ENCODE measurements around the gene COLEC12.
"Not testable (repeated sequence)": the region's sequence is repeated elsewhere in the genome, so short reads cannot be mapped to it uniquely, and the experiment has no call there.

COLEC12 gene

GRCh38 chr18:420661-421246 is 79.7 kb downstream of the COLEC12 start:
- in situ Hi-C loops (cut with MboI; ENCODE audit: low pct_unique_long_range_greater_than_20kb, low sequenced_read_pairs) = no loop called here
- no peak for DNase-seq

DNA sequence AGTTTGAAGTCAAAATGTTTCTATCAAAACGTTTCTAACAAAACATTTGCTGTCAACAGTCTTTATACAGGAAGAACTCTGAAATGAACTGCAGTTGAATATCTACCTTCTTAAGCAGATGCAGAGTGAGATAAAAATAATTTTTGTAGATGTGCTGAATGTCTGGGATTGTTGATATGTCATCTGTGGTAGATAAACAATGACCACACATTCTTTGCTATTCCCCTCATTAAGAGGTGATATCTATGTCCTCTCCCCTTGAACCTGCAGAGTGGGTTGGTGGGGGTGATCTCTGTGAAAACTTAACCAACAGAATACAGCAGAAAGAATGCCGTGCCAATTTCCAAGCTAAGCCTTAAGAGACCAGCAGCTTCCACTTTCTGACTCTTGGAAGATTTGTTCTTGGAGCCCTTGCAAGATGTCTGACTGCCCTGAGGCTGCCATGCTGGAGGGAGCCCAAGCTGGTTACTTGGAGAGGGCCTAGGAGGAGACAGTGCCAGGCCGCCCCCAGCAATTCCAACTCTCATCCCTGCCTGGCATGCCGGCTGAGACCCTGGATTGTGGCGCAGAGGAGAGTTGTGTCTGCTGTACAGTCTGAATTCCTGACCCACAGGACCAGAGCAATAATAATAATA is 80.8 kb downstream of the COLEC12 start:
- in situ Hi-C loops (cut with MboI; ENCODE audit: low pct_unique_long_range_greater_than_20kb, low sequenced_read_pairs) = no loop called here
- no peak for DNase-seq

- no peak for DNase-seq
- in situ Hi-C loops (cut with MboI; ENCODE audit: low pct_unique_long_range_greater_than_20kb, low sequenced_read_pairs) = no loop called here
Observed at GRCh38 chr18:417495-417894, 83.0 kb downstream of the COLEC12 start.

DNA sequence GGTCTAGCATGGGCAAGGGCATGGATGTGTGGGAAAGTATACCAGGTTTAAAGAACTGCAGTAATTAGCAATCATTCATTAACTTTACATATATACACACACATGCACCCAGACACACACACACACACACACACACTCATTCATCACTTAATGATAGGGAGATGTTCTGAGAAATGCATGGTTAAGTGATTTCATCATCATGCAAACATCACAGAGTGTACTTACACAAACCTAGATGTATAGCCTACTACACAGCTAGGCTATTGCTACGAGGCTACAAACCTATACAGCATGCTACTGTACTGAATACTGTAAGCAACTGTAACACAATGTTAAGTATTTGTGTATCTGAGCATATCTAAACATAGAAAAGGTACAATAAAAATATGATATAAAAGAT is 83.6 kb downstream of the COLEC12 start:
- in situ Hi-C loops (cut with MboI; ENCODE audit: low pct_unique_long_range_greater_than_20kb, low sequenced_read_pairs) = no loop called here

GRCh38 chr18:415617-416612 is 84.6 kb downstream of the COLEC12 start:
- DNase-seq = no peak
- in situ Hi-C loops (cut with MboI; ENCODE audit: low pct_unique_long_range_greater_than_20kb, low sequenced_read_pairs) = no loop called here

More for the DNA sequence above, 83.6 kb downstream of the COLEC12 start:
- DNase-seq = no peak

DNA sequence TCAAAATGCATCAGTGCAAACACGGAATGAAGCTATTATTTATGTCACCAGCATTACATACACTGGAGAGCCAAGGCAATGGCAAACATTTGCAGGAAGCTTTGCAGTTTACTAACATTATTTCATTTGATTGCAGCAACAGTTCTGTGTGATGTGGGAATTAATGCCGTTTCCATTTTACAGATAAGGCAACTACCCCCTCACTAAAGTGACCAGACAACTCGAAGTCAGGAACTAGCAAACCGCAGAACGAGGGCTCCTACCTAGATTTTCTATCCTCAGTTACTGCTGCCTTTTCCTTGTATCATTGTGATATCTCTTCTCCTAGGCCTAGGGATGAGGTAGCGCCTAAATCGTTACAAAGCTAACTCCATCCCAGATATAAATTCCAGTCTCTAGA is 85.5 kb downstream of the COLEC12 start:
- in situ Hi-C loops (cut with MboI; ENCODE audit: low pct_unique_long_range_greater_than_20kb, low sequenced_read_pairs) = no loop called here
- DNase-seq = no peak

- DNase-seq = no peak
- in situ Hi-C loops (cut with MboI; ENCODE audit: low pct_unique_long_range_greater_than_20kb, low sequenced_read_pairs) = no loop called here
Observed at GRCh38 chr18:413233-413632, 87.3 kb downstream of the COLEC12 start.

GRCh38 chr18:410047-410455 is 90.5 kb downstream of the COLEC12 start:
- in situ Hi-C loops (cut with MboI; ENCODE audit: low pct_unique_long_range_greater_than_20kb, low sequenced_read_pairs) = no loop called here
- no peak for DNase-seq

DNA sequence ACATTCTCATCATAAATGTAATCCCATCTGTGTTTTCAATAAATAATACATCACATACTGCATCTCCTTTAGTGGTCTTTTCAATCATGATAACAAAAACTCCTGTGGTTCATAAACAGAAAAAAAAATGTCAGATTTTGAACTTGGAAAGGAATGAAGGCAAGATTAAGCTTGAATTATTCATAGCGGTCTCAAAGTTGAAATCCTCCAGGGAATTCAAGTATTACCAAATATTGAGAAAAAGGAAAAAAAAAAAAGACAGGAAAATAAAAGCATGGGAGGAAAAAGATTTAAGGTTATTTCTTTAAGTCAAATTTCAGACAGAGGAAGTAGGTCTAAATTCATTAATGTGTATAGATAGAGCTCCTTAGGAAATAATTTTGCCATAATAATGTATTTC is 92.1 kb downstream of the COLEC12 start:
- DNase-seq = no peak
- in situ Hi-C loops (cut with MboI; ENCODE audit: low pct_unique_long_range_greater_than_20kb, low sequenced_read_pairs) = no loop called here

GRCh38 chr18:407626-408224 is 92.8 kb downstream of the COLEC12 start:
- no peak for DNase-seq
- in situ Hi-C loops (cut with MboI; ENCODE audit: low pct_unique_long_range_greater_than_20kb, low sequenced_read_pairs) = no loop called here

GRCh38 chr18:407191-407590 is 93.3 kb downstream of the COLEC12 start:
- no peak for DNase-seq
- in situ Hi-C loops (cut with MboI; ENCODE audit: low pct_unique_long_range_greater_than_20kb, low sequenced_read_pairs) = no loop called here

- in situ Hi-C loops (cut with MboI; ENCODE audit: low pct_unique_long_range_greater_than_20kb, low sequenced_read_pairs) = no loop called here
- no peak for DNase-seq
Observed at GRCh38 chr18:406677-407076, 93.8 kb downstream of the COLEC12 start.

DNA sequence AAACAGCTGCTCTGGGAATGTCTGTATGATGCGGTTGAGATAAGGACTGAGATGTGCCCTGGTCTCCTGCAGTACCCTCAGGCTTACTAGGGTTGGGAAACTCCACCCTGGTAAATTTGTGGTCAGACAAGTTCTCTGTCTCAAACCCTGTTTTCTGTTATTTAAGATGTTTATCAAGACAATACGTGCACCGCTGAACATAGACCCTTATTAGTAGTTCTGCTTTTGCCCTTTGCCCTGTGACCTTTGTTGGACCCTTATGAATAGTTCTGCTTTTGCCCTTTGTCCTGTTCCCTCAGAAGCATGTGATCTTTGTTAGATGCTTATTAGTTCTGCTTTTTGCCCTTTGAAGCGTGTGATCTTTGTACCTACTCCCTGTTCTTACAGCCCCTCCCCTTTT is 95.5 kb downstream of the COLEC12 start:
- in situ Hi-C loops (cut with MboI; ENCODE audit: low pct_unique_long_range_greater_than_20kb, low sequenced_read_pairs) = not testable (repeated sequence)

GRCh38 chr18:404061-404636 is 96.4 kb downstream of the COLEC12 start:
- in situ Hi-C loops (cut with MboI; ENCODE audit: low pct_unique_long_range_greater_than_20kb, low sequenced_read_pairs) = no loop called here
- no peak for DNase-seq

More for the DNA sequence above, 95.5 kb downstream of the COLEC12 start:
- not testable (repeated sequence) for DNase-seq

- in situ Hi-C loops (cut with MboI; ENCODE audit: low pct_unique_long_range_greater_than_20kb, low sequenced_read_pairs) = no loop called here
- no peak for DNase-seq
Observed at GRCh38 chr18:402129-402528, 98.4 kb downstream of the COLEC12 start.

DNA sequence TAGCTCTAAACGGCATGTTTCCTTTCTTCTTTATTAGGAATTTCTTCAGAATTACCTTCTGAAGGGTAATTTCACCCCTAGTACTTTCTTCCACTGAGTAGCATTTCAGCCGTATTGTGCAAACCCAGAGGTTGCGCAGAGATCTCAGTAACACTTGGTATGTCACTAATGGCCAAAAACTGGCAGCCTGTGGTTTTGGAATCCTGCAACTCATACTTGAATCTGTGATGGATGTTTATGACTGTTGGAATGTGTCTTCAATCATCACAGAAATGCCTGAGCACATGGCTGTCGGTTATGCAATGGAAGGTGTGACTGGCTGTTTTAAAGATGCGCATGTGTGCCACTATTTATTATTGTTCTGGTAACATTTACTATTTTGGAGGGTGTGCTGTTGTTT is 100.0 kb downstream of the COLEC12 start:
- in situ Hi-C loops (cut with MboI; ENCODE audit: low pct_unique_long_range_greater_than_20kb, low sequenced_read_pairs) = no loop called here
- no peak for DNase-seq

GRCh38 chr18:399631-400135 is 100.8 kb downstream of the COLEC12 start:
- in situ Hi-C loops (cut with MboI; ENCODE audit: low pct_unique_long_range_greater_than_20kb, low sequenced_read_pairs) = no loop called here
- DNase-seq = no peak

DNA sequence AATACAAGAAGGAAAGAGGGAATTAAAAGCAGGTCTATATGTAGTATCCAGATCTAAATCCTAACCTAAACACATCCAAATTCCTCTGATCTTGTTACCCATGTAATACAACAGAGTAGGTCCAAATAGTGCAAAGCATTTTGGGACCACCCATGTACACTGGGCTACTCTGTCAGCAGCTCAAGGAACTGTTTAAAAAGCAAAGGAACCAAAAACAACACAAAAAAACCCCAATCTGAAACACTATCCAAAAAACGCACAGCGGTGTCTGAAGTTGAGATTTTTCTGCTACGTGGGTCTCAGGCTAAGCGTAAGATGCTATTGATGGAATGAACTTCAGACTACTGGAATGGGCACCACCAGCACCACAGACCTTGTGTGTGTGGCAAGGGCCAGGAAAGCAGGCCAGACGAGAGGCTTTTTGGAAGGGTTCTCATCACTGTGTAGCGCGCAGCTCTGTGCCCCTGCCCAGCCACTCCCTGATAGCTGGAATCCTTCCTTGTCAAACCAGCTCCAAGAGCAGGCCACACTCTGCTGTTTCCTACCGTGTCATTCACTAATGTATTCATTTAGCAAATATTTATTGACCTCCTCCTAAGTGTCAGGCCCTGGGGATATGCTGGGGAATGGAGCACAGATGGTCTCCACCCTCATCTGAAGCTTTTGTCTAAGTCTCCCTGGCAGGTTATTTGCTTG is 101.4 kb downstream of the COLEC12 start:
- in situ Hi-C loops (cut with MboI; ENCODE audit: low pct_unique_long_range_greater_than_20kb, low sequenced_read_pairs) = no loop called here
- no peak for DNase-seq

GRCh38 chr18:396556-396955 is 103.9 kb downstream of the COLEC12 start:
- in situ Hi-C loops (cut with MboI; ENCODE audit: low pct_unique_long_range_greater_than_20kb, low sequenced_read_pairs) = no loop called here
- no peak for DNase-seq

All from KBM-7 (cell line).